ENCODE measurements around the gene PRRG4.

DNA sequence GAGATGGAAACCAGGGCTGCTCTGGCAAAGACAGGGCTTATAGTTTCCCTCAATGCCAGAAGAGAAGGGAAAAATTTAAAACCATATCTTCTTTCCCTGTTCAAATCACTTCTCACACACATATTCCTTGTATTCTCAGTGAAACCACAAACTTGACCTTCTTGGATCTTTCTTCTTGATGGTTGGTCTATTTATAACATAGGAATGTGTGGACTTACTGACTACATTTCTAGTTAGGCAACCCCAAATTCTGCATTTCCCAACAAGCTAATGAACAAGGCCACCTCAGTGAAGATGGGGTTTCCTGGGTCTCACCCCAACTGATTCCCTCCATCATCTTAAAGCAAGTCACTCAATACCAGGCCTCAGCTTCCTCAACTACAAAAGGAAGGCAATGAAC, 59.1 kb downstream of the PRRG4 start:
- TF ChIP-seq, protein P1, sequence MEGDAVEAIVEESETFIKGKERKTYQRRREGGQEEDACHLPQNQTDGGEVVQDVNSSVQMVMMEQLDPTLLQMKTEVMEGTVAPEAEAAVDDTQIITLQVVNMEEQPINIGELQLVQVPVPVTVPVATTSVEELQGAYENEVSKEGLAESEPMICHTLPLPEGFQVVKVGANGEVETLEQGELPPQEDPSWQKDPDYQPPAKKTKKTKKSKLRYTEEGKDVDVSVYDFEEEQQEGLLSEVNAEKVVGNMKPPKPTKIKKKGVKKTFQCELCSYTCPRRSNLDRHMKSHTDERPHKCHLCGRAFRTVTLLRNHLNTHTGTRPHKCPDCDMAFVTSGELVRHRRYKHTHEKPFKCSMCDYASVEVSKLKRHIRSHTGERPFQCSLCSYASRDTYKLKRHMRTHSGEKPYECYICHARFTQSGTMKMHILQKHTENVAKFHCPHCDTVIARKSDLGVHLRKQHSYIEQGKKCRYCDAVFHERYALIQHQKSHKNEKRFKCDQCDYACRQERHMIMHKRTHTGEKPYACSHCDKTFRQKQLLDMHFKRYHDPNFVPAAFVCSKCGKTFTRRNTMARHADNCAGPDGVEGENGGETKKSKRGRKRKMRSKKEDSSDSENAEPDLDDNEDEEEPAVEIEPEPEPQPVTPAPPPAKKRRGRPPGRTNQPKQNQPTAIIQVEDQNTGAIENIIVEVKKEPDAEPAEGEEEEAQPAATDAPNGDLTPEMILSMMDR (conservative IDR thresholded peaks at IDR 0.05; ENCODE audit: low read length): no peak
- no peak for TF ChIP-seq EZH2phosphoT487 (IDR thresholded peaks at IDR 0.05; ENCODE audit: borderline replicate concordance)
